NCI-H2029 treated with DMSO at 0.1 percent for 48 hours (cell line): ENCODE data around the gene MTERF2.
A peak's percentile ranks its signal among the peaks of the same experiment; 100 is the strongest.
"Not testable (repeated sequence)": the region's sequence is repeated elsewhere in the genome, so short reads cannot be mapped to it uniquely, and the experiment has no call there.

Source experiments
- DNase-seq: peaks from one replicate; lab custom pipeline; 2025; lab: John Stamatoyannopoulos, UW

MTERF2 gene

DNA sequence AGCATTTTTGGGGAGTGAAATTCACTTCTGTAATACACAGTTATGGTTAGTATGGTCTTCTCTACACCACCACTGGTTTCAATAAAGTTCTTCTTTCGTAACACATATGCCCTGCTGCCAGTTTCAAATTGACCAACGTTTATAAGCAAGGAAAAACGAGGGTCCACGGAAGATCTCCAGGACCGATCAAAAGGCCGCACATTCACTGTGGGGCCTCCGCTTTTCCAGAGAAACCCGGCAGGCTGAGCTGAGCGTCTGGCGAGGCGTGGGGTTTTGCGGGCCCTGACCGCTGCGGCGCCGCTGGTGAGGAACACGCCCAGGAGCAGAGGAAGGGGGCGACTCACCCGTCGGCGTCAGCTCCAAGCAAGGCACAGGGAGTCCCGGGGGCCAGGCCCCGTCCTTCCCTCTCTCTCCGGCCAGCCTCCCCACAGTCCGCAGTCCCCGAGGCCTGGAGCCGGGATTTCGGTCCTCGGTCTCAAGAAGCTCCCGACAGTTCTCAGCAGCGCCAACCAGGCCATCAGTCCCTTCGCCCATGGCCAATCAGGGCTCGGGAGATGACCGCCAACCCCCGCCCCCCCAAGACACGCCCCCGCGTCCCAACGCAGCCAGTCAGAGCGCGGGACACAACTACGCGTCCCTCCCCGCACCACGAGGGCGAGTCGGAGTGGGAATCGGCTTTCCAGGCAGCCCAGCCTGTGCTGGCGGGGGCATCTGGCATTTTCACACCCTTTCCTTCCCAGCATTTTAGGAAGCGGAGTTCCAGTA lies at the start of gene MTERF2:
MTERF2 (minus strand) TSS at position 522 of the 765 bp plus-strand sequence. CDS start 8,432 bp downstream, outside the sequence.
- peak; percentile 85 for DNase-seq

DNA sequence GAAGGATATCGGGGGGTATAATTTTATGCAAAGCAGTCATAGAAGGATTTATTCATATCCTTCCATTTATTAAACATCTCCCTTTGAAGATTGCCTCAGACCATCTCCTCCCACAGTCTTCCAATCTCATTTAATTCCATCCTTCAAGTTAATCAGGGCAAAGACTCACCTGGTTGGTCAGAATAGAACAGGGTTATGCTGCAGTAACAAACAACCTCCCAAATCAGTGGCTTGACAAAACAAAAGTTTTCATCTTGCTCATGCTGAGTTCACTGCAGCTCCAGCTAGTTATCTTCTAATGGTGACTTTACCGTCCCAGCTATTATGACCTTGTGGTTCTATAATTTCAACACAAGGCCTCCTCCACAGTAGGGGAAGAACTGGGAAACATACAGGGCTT lies 48.8 kb upstream of the MTERF2 start:
- DNase-seq = no peak

DNA sequence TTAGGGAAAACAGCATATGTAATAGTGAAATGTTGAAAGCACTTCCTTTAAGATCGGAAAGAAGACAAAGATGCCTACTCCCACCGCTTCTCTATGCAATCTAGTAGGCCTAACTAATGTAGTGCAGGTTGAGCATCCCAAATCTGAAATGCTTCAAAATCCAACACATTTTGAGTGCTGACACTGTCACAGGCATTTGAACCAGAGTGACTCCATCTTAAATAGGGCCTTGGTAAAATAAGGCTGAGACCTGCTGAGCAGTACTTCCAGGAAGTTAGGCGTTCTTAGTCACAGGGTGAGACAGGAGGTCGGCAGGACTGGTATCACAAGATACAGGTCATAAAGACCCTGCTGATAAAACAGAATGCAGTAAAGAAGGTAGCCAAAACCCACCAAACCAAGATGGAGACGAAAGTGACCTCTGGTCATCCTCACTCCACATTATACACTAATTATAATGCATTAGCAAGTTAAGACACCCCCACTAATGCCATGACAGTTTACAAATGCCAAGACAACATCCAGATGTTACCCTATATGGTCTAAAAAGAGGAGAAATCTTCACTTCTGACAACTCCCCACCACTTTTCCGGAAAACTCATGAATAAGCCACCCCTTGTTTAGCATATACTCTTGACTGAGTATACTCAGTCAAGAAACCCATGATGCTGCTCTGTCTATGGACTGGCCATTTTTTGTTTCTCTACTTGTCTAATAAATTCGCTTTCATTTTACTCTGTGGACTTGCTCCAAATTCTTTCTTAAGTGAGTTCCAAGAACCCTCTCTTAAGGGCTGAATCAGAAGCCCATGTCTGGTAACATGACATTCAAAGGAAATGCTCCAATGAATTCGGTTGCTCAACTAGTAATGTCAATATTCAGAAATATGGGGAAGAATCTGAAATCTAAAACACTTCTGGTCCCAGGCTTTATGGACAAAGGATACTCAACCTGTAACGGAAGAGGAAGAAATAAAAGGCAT lies 47.1 kb upstream of the MTERF2 start:
- DNase-seq = no peak

DNA sequence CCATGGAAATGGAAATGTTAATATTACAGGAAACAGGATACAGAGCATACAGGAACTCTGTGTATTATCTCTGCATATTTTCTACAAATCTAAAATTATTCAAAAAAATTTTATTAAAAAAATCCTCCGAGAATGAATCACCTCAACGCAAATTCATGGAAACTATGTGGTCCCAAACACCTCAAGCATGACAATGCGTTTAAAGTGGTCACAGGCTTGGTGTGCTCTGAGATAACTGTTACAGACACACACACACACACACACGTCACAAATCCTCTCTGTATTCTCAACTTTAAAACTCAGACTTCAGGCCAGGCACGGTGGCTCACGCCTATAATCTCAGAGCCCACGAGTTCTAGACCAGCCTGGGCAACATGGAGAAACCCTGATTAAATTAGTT lies 45.3 kb upstream of the MTERF2 start:
- no peak for DNase-seq

- no peak for DNase-seq
Observed at GRCh38 chr12:107031061-107031460, 44.1 kb upstream of the MTERF2 start.

DNA sequence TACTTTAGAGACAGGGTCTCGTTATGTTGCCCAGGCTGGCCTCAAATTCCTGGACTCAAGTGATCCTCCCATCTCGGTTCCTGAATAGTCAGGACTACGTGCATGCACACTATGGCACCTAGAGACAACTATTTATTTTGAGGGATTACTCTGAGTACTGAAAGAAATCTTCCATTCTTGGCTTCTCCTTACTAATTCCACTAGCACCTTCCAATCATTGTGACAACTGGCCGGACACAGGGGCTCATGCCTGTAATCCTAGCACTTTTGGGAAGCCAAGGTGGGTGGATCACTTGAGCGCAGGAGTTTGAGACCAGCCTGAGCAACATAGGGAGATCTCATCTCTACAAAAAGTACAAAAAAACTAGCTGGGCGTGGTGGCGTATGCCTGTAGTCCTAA lies 42.1 kb upstream of the MTERF2 start:
- DNase-seq = no peak

GRCh38 chr12:107027636-107028053 lies 40.7 kb upstream of the MTERF2 start:
- peak; percentile 68 for DNase-seq

DNA sequence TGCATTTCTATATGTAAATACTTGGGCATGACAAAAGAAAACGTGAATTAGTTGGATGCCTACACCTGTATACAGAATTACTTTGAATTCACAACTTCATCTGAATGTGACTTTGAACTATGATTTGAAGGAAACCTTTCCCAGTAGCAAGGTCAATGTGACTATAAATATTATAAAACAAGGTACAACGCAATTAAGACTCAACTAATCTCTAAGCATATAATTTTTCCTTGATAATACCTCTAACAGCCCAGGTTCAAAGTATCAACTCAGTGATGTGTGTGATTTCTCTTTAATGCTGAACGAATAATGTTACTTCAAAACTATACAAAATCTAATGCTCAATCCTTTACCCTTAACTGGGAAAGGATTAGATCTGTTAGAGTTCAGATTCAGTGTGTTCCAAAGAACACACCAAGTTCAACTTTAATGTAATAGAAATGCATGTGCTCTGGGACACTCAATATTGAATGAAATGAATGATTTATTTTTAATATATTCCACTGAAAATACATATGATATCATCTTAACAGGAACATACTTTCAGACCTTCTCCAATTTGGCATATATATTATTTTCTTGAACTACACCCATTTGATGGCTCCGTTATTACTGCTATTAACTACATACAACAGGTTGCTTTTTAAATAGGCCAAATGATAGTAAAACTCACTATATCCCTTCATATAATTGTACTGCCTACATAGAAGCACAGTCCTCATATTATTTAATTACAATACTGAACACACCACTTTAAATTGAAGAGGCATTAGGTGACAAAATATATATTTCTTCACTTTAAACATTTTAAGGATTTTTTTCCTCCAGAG lies 40.1 kb upstream of the MTERF2 start:
- no peak for DNase-seq

- not testable (repeated sequence) for DNase-seq
Observed at GRCh38 chr12:107026356-107026755, 39.4 kb upstream of the MTERF2 start.

DNA sequence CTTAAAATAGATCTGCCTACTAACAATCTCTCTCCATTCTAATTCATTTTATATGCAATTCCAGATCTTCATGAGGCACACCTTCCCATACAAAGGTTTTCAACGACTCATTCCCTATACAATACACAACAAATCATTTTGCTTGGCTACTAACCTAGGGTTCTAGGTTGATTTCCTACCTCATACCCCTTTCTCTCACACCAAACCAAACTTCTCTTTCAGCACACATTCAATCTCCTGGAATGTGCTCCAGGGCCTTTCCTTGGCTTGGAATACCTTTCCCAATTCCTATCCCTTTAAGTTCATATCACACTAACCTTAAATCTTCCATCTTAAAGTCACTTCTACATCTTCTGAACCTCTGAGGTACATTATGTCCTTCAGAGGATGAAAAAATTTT lies 38.7 kb upstream of the MTERF2 start:
- no peak for DNase-seq

DNA sequence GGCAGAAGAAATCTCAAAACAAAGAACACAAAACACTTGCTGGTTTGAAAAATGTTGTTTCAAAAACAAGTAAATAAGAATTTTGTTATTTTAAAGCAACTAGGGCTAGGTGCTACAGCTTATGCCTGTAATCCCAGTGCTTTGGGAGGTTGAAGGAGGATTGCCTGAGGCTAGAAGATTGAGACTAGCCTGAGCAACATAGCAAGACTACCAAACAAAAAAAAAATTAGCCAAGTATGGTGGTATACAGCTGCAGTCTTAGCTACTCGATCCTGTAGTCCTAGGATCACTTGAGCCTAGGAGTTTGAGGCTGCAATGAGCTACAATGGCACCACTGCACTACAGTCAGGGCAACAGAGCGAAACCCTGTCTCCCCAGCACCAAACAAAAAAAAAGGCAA lies 32.6 kb upstream of the MTERF2 start:
- DNase-seq = no peak

GRCh38 chr12:107017042-107017441 lies 30.1 kb upstream of the MTERF2 start:
- DNase-seq = no peak

- no peak for DNase-seq
Observed at GRCh38 chr12:107014055-107014454, 27.1 kb upstream of the MTERF2 start.

GRCh38 chr12:107012736-107013425 lies 25.9 kb upstream of the MTERF2 start:
- DNase-seq = no peak

- DNase-seq = no peak
Observed at GRCh38 chr12:107011519-107011918, 24.6 kb upstream of the MTERF2 start.

DNA sequence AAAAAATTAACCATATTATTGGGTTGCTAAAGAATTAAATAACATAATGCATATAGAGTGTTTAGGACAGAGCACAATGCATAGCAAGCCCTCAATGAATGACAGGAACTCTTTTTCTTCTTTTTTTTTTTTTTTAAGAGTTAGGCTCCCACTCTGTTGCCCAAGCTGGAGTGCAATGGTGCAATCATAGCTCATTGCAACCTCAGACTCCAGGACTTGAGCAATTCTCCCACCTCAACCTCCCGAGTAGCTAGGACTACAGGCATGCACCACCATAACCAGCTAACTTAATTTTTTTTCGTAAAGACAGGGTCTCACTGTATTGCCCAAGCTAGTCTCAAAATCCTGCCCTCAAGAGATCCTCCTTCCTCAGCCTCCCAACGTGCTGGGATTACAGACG lies 20.5 kb upstream of the MTERF2 start:
- no peak for DNase-seq

DNA sequence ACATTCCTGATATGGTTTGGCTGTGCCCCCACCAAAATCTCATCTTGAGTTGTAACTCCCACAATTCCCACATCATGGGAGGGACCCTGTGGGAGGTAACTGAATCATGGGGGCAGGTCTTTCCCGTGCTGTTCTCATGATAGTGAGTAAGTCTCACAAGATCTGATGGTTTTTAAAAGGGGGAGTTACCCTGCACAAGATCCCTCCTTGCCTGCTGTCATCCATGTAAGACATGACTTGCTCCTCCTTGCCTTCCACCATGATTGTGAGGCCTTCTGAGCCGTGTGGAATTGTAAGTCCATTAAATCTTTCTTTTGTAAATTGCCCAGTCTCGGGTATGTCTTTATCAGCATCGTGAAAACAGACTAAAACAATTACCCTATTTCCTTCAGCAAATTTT lies 15.7 kb upstream of the MTERF2 start:
- DNase-seq = not testable (repeated sequence)

DNA sequence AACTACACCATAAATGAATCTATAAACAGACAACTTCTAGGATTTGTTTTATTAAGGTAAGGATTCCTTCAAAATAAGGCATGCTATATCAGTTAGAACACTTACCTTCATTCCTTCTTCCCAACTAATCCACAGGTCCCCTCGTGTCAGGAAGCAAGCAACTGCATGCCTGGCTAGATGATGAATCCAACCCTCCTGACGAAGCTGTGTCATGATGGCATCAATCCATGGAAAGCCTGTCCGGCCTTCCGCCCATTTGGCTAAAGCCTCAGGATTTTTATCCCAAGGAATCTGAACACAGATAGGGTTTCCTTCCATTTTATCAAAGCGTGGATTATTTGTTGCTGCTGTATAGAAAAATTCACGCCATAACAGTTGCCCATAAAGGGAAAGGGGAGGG lies 12.5 kb upstream of the MTERF2 start:
- DNase-seq = no peak

GRCh38 chr12:106997916-106998315 lies 11.0 kb upstream of the MTERF2 start:
- DNase-seq = no peak

GRCh38 chr12:106996102-106996501 lies 9.2 kb upstream of the MTERF2 start:
- not testable (repeated sequence) for DNase-seq

GRCh38 chr12:106994579-106995220 lies 7.8 kb upstream of the MTERF2 start:
- DNase-seq = no peak
